DOHH2 (cell line): ENCODE measurements around the gene PTPN14.

Experiments used
- CTCF ChIP-seq: fragments of 200-600 bp; sonication (generic); IDR thresholded peaks from one replicate; pipeline ENCODE4 v1.5.1; 2014; ENCODE audit warnings: antibody characterized with exemption, mild to moderate bottlenecking, low read depth, low read length; ENCODE audit not compliant: poor library complexity, severe bottlenecking
- EZH2phosphoT487 ChIP-seq: fragments of 200-600 bp; sonication (generic); IDR thresholded peaks from 2 replicates; pipeline ENCODE4 v1.6.1; 2017; ENCODE audit warnings: borderline replicate concordance, mild to moderate bottlenecking, antibody characterized with exemption, low read length, moderate library complexity, mixed read lengths

GRCh38 chr1:214423045-214423444 is 128.4 kb downstream of the PTPN14 start:
- no peak for TF ChIP-seq EZH2phosphoT487
- no peak for TF ChIP-seq CTCF
